Activated T-cell treated with anti-CD3 and anti-CD28 coated beads, Interleukin-2, amount 50 U/mL, for 24 hours (primary cell): ENCODE data around the gene CCDC32.

Source experiments
- DNase-seq: peaks from one replicate; pipeline ENCODE4 v3.0.0-alpha.2; 2020
- H3K27ac Mint-ChIP-seq: 2 replicates; pipeline ENCODE4 v1.8.0; 2020; ENCODE audit warnings: mild to moderate bottlenecking, mixed read lengths
- H3K27me3 Mint-ChIP-seq: 2 replicates; pipeline ENCODE4 v1.8.0; 2020; ENCODE audit warnings: mixed read lengths
- H3K36me3 Mint-ChIP-seq: 2 replicates; pipeline ENCODE4 v1.8.0; 2020; ENCODE audit warnings: low read depth, mixed read lengths
- H3K4me1 Mint-ChIP-seq: 2 replicates; pipeline ENCODE4 v1.8.0; 2020; ENCODE audit warnings: low read depth, mixed read lengths
- H3K4me3 Mint-ChIP-seq: 2 replicates; pipeline ENCODE4 v1.8.0; 2020; ENCODE audit warnings: mild to moderate bottlenecking, moderate library complexity, mixed read lengths
- H3K9me3 Mint-ChIP-seq: 2 replicates; pipeline ENCODE4 v1.8.0; 2020; ENCODE audit warnings: mixed read lengths

The CCDC32 gene

DNA sequence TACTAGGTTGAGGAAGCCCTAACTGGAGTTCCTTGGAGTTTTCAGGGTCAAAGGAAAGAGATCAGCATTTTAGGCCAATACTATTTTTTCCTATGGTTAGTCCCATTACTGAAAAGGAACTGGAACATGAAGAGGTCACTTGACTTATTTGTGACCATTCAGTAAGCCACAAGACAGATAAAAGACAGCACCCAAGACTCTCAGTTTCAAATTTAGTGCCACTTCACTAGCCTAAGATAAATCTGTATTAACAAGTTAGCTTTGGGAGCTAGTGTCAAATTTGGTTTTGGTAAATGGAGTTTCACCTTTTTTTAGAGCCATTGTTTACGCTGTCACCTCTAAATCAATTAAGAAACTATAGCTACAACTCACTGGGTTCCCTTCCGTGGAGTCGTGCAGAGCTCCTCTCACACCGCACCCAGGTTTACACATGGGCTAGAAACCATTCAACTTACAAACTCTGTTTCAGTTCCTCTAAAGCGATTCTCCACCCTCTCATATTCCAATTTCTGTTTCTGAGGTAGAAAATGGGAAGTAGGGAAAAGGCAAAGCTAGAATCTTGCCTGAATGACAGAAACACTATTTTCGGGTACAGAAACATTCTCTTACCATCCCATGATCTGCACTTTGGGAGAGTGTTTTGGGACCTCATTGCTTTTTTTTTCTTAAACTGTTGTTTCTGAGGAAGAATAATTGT is 14.4 kb downstream of the CCDC32 start:
- H3K4me3 Mint-ChIP-seq, result no peak overlapping the region
- peaks cover 72% of the 10 kb centered on the region for H3K36me3 Mint-ChIP-seq
- DNase-seq, result no peak
- H3K4me1 Mint-ChIP-seq, result no peaks in the 10 kb centered on the region
- no peaks in the 10 kb centered on the region for H3K27me3 Mint-ChIP-seq
- no peak overlapping the region for H3K27ac Mint-ChIP-seq
- H3K9me3 Mint-ChIP-seq, result no peaks in the 10 kb centered on the region

GRCh38 chr15:40549894-40550293 is 14.9 kb downstream of the CCDC32 start:
- no peak overlapping the region for H3K27ac Mint-ChIP-seq
- H3K27me3 Mint-ChIP-seq, result no peaks in the 10 kb centered on the region
- no peaks in the 10 kb centered on the region for H3K4me1 Mint-ChIP-seq
- no peak for DNase-seq
- peaks cover 66% of the 10 kb centered on the region for H3K36me3 Mint-ChIP-seq
- H3K4me3 Mint-ChIP-seq, result no peak overlapping the region
- H3K9me3 Mint-ChIP-seq, result no peaks in the 10 kb centered on the region

GRCh38 chr15:40548610-40549009 is 16.2 kb downstream of the CCDC32 start:
- DNase-seq, result no peak
- Mint-ChIP-seq H3K36me3 (peaks cover 56% of the 10 kb centered on the region), H3K9me3 (no peaks in the 10 kb centered on the region), H3K4me1 (peaks cover 2% of the 10 kb centered on the region), H3K27ac (no peak overlapping the region), H3K4me3 (no peak overlapping the region), H3K27me3 (no peaks in the 10 kb centered on the region)

GRCh38 chr15:40545457-40545856 is 19.4 kb downstream of the CCDC32 start:
- H3K27ac Mint-ChIP-seq, result no peak overlapping the region
- H3K4me3 Mint-ChIP-seq, result no peak overlapping the region
- peaks cover 2% of the 10 kb centered on the region for H3K4me1 Mint-ChIP-seq

GRCh38 chr15:40543631-40544294 is 21.1 kb downstream of the CCDC32 start:
- H3K9me3 Mint-ChIP-seq, result no peaks in the 10 kb centered on the region
- no peaks in the 10 kb centered on the region for H3K27me3 Mint-ChIP-seq
- peaks cover 2% of the 10 kb centered on the region for H3K4me1 Mint-ChIP-seq
- H3K27ac Mint-ChIP-seq, result peak overlapping the region; percentile 13
- H3K4me3 Mint-ChIP-seq, result no peak overlapping the region
- no peak for DNase-seq
- H3K36me3 Mint-ChIP-seq, result peaks cover 22% of the 10 kb centered on the region

More at GRCh38 chr15:40545457-40545856, 19.4 kb downstream of the CCDC32 start:
- no peak for DNase-seq
- Mint-ChIP-seq H3K36me3 (peaks cover 34% of the 10 kb centered on the region), H3K9me3 (no peaks in the 10 kb centered on the region), H3K27me3 (no peaks in the 10 kb centered on the region)

- no peaks in the 10 kb centered on the region for H3K27me3 Mint-ChIP-seq
- no peak overlapping the region for H3K27ac Mint-ChIP-seq
- no peaks in the 10 kb centered on the region for H3K9me3 Mint-ChIP-seq
- no peak for DNase-seq
- peaks cover 16% of the 10 kb centered on the region for H3K36me3 Mint-ChIP-seq
- H3K4me3 Mint-ChIP-seq, result no peak overlapping the region
- H3K4me1 Mint-ChIP-seq, result peaks cover 2% of the 10 kb centered on the region
These were observed 21.8 kb downstream of the CCDC32 start for GRCh38 chr15:40543082-40543481.

GRCh38 chr15:40538976-40539375 is 25.9 kb downstream of the CCDC32 start:
- Mint-ChIP-seq H3K27me3 (no peaks in the 10 kb centered on the region), H3K27ac (no peak overlapping the region), H3K4me1 (peaks cover 2% of the 10 kb centered on the region), H3K9me3 (no peaks in the 10 kb centered on the region), H3K4me3 (no peak overlapping the region), H3K36me3 (peaks cover 10% of the 10 kb centered on the region)
- DNase-seq, result no peak

- Mint-ChIP-seq H3K27me3 (no peaks in the 10 kb centered on the region), H3K4me3 (no peak overlapping the region), H3K36me3 (peaks cover 10% of the 10 kb centered on the region), H3K9me3 (no peaks in the 10 kb centered on the region), H3K27ac (no peak overlapping the region), H3K4me1 (no peaks in the 10 kb centered on the region)
- DNase-seq, result no peak
These were observed 28.3 kb downstream of the CCDC32 start for GRCh38 chr15:40536501-40536900.

DNA sequence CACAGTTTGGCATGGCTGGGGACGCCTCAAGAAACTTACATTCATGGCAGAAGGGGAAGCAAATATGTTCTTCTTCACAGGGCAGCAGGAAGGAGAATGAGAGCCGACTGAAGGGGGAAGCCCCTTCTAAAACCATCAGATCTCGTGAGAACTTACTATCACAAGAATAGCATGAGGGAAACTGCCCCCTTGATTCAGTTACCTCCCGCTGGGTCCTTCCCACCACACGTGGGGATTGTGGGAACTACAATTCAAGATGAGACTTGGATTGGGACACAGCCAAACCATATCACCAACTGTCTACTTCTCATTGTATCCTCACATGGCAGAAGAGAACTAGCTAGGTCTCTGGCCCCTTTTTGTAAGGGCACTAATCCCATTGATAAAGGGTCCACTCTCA is 30.5 kb downstream of the CCDC32 start:
- H3K27me3 Mint-ChIP-seq, result no peaks in the 10 kb centered on the region
- no peak overlapping the region for H3K4me3 Mint-ChIP-seq
- H3K27ac Mint-ChIP-seq, result no peak overlapping the region
- DNase-seq, result no peak
- peaks cover 10% of the 10 kb centered on the region for H3K36me3 Mint-ChIP-seq
- H3K4me1 Mint-ChIP-seq, result no peaks in the 10 kb centered on the region
- no peaks in the 10 kb centered on the region for H3K9me3 Mint-ChIP-seq

GRCh38 chr15:40533763-40534364 is 31.0 kb downstream of the CCDC32 start:
- no peak overlapping the region for H3K4me3 Mint-ChIP-seq
- no peaks in the 10 kb centered on the region for H3K4me1 Mint-ChIP-seq
- H3K9me3 Mint-ChIP-seq, result no peaks in the 10 kb centered on the region
- peaks cover 5% of the 10 kb centered on the region for H3K36me3 Mint-ChIP-seq
- H3K27ac Mint-ChIP-seq, result no peak overlapping the region
- no peaks in the 10 kb centered on the region for H3K27me3 Mint-ChIP-seq
- no peak for DNase-seq

- Mint-ChIP-seq H3K4me1 (no peaks in the 10 kb centered on the region), H3K36me3 (no peaks in the 10 kb centered on the region), H3K4me3 (no peak overlapping the region), H3K9me3 (no peaks in the 10 kb centered on the region), H3K27ac (no peak overlapping the region), H3K27me3 (no peaks in the 10 kb centered on the region)
- DNase-seq, result no peak
These were observed 36.0 kb downstream of the CCDC32 start for GRCh38 chr15:40528801-40529200.

DNA sequence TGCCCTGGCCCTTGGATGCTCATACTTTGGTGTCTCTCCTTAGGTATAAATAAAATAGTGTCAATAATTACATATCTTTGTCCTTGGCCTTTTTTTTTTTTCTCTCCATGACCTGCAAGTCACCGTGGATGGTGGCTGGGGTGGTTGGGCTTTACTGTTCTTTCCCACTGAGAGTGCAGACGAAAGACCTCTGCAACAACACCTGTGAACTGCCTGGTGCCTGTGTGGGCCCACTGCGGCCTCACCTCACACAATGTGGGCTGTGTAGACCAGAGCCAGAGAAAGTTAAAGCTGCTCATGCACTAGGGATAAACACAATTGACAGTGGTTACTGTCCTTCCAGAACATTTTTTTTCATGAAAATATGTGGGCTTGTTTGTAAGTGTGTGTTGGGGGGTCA is 39.0 kb downstream of the CCDC32 start:
- Mint-ChIP-seq H3K4me3 (no peak overlapping the region), H3K27me3 (no peaks in the 10 kb centered on the region), H3K27ac (no peak overlapping the region), H3K4me1 (no peaks in the 10 kb centered on the region), H3K9me3 (no peaks in the 10 kb centered on the region), H3K36me3 (no peaks in the 10 kb centered on the region)
- DNase-seq, result no peak

DNA sequence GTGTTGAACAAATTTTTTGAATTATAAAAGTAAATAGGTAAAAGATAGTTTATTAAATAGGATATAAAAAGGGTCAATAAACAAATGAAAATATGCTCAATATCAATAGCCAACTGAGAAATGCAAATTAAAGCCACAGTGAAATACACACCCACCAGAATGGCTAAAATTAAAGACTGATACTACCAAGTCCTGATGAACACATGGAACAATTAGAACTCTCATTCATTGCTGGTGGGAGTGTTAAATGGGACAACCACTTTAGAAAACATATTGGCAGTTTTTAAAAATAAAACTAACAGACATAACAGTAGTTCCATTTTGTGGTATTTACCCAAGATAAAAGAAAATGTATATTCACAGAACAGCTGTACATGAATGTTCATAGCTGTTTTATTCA is 41.2 kb downstream of the CCDC32 start:
- Mint-ChIP-seq H3K27ac (no peak overlapping the region), H3K9me3 (no peaks in the 10 kb centered on the region), H3K36me3 (no peaks in the 10 kb centered on the region), H3K4me1 (peaks cover 2% of the 10 kb centered on the region), H3K4me3 (no peak overlapping the region), H3K27me3 (no peaks in the 10 kb centered on the region)
- no peak for DNase-seq

- no peak for DNase-seq
- H3K4me1 Mint-ChIP-seq, result peaks cover 10% of the 10 kb centered on the region
- no peaks in the 10 kb centered on the region for H3K36me3 Mint-ChIP-seq
- H3K9me3 Mint-ChIP-seq, result no peaks in the 10 kb centered on the region
- no peak overlapping the region for H3K4me3 Mint-ChIP-seq
- peaks cover 33% of the 10 kb centered on the region for H3K27me3 Mint-ChIP-seq
- H3K27ac Mint-ChIP-seq, result no peak overlapping the region
These were observed 48.5 kb downstream of the CCDC32 start for GRCh38 chr15:40516322-40516721.

DNA sequence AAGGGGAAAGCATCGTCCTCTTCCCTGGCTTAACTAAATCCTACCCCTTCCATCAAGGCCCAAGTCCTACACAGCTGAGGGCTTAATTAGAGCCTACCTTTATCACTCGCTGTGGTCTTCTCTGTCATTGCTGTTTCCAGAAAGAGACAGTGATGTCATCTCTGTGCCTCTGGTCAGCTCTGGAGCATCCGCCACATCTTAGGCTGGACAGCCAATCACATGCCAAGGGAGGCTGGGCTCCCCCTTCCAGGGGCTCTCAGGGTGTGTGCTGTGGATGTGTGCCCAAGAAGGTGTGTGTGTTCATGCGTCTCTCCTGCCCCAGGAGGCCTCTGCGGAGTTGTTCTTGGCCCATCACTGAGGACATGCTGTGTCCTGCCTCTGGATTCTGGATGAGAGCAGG is 51.2 kb downstream of the CCDC32 start:
- Mint-ChIP-seq H3K36me3 (no peaks in the 10 kb centered on the region), H3K27ac (no peak overlapping the region), H3K27me3 (peaks cover 58% of the 10 kb centered on the region), H3K4me3 (no peak overlapping the region), H3K4me1 (peaks cover 14% of the 10 kb centered on the region), H3K9me3 (no peaks in the 10 kb centered on the region)
- DNase-seq, result no peak
